GM18870 (cell line): ENCODE results near the gene EFNA5.

Source experiments
- ATAC-seq: cut with Tn5 transposase; IDR thresholded peaks from one replicate; pipeline ENCODE4 v1.9.1; 2021; ENCODE audit warnings: moderate library complexity; ENCODE audit not compliant: unreplicated experiment

Gene EFNA5

DNA sequence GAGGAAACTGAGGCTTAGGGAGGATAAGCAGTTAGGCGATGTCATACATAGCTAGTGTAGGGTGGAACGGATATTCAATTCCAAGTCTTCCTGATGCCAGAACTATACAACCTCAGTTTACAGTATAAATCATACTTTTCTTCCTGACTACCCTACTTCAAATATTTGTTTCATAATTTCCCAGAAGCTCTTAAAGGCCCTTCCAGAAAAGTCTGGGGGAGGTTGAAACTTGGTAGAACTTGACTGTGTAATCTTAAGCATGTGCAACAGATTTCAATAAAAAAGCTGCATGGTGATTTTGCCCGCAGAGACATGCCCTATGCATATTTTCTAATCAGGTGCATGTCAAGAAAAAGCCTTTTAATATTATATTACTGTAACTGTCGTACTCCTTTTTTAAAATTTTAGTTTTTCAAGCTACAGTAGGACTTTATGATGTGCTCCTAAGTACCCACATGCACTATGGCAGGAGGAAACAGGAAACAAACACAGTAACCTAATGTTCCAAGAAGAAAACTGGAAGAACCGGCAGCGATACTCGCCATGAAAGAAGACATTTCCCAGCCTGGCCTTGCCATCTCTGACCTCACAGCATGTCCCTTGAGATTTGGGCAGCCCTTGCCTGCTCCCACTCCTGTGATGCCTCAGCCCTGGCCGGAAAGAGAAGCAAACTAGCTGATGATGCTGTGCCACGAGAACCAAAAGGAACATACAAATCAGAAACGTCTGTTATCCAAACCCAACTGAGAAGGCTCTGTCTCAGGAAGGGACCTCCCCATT, 266.0 kb downstream of the EFNA5 start:
- no peak for ATAC-seq

DNA sequence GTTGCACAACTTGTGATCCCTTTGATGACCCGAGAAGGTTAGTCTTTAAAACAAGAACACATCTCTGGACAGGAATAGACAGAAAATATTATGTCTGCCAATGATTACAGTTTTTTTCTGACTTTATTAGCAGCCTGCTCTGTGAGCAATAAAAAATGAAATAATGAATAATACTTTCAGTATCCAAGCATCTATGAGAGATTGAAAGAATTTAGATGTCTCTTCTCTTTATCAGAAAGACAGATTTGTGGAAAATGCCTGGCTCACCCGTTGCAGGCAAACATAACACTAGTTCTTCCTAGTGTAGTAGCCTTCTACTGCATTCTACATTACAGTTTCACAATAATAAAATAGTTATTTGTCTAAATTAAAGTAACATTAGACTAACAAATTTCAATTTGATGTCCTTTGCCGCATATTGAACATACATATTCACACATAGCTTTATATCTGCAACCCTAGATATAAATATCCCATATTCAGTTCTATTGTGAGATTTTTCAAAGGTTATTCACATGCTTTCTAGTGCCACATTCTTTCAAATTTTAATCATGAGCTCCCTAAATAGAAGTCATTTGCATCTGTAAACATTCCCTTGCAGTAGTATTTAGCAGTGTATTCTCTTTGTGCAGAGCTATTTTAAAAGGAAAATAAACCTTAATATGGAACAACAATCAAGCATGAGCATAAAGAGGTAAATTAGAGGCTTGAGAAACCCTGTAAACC, 267.3 kb downstream of the EFNA5 start:
- ATAC-seq = no peak

DNA sequence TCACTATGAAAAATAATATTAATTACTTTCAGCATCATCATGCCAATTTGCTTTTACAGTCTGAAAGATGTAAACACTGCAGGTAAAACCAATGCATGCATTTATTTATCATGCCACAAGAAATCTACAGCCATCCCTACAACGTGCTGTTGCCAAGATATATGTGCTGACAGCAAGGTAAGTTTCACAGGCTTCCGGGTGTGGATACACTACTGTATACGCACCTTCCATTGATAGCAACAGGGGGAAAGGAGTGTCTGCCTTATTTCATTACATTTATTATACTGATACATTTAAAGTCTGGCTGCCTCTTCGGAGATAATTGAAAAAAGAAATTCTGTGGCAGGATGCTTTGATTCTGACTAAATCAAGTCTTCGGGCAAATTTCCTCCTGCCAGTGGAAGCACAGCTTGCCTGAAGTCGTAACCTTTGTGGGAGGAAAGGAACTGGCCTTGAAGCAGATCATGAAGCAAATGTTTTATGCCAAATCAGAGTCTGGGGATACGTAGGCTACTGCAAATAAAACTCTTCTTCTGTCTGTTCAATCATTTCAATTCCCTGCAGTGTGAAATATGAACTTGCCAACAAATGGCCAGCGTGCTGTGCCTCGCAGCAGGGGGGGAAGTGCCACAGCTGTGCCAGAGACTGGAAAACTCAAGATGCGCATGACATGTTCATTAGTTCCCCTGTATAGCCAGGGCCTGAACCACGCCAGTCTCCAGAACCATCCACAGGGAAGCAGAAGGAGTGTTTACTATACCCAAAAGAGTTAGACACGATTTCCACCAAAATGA, 268.1 kb downstream of the EFNA5 start:
- no peak for ATAC-seq

DNA sequence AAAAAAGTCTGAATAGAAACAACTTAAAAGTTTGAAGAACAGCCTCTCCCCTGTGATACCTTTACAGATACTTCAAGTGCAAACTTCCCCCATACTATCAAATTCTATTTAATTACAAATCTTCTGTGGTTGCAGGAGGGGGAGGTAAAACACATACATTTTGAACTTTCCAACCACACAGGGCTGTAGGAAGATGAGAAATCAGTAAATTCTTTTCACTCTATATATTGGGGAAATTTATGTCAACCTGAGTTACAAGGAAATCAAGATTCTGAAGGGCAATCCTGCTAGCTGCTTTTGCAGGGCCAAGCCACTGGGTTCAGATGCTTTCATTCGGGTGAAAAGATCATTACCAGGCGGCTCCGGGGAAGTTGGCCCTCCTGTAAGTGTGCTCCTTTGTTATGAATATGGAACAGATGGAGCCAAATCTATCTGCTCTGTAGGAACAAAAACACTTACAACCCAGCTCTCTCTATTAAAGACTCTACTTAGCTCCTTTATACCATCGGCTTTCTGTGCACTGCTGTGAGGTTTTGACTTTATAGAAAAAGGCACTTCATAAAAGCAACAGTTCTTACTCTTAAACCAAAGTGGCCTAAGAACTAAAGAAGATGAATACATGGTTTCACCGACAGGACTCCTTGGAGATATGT, 269.1 kb downstream of the EFNA5 start:
- no peak for ATAC-seq

DNA sequence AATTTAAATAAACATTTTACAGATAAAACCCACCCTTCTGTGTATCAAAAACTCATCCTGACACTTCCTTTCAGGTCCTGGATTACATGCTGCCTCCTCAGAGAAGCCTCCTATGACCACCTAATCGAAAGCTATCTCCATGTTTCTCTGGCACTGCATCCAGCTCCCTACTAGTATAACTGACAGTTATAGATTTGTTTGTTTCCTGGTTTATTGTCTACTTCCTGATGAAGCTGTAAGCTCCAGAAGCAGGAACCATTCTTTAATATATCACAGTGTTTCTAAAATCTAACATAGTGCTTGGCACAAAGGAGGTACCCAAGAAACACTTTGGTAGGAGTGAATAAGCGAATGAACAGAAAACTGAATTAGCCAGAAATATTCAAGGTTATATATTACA, 270.4 kb downstream of the EFNA5 start:
- no peak for ATAC-seq

DNA sequence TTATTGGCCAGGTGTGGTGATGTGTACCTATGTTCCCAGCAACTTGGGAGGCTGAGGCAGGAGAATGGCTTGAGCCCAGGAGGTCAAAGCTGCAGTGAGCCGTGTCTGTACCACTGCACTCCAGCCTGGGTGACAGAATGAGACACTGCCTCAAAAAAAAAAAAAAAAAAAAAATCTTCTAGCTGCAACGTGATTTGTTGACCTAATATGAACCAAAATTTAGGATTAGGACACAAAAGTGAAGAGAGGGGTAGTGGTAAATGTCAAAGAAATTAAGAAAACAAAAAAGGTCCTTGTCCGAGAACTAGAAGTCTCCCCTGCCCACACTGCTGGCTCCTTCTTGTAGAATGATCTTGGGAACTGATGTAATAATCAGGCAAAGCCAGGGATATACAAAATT, 272.0 kb downstream of the EFNA5 start:
- no peak for ATAC-seq

DNA sequence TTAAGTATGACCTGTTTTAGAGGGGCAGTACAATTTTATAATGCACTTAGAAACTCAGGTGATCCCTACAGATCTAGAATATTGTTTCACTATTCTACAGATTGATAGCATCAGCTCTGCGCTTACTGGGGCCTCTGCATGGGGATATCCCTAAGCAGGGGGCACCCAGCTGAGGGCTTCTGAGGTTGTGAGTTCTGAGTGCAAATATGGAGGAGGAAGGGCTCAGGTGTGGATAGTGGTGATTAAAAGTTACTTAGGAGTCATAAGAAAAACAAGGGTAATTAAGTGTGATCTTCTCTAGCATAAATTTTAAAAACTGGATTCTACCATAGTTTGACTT, 274.4 kb downstream of the EFNA5 start:
- peak; percentile 32 for ATAC-seq

DNA sequence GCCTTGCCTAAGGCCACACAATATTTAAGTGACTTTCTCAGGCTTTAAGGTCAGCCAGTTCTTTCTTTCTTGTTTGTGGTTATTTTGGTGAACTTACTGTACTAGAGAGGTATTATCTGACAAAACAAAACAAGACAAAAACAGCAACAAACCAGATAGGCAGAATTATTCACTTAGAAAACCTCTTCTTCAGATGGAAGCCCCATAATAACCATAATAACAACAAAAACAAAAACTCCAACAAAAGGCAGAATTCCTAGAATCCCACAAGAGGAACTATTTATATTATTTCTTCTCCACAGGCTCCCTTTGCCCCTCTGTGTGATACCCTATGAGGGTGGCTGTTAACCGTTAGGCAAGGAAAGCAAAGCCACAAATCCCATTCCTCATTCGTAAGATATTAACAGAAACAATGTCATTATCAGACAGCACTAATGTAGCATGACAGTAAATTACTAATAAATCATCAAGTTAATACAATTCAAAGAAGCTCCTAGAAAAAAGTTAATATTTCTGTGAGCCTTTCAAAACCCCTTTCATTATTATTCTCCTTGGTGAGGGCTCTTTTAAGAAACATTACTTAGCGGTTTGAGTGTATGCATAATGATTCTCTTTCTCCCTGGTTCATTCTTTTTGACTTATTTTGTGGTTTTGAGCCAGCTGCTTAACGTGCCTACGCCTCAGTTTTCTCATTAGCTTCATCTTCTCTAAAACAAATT, 274.9 kb downstream of the EFNA5 start:
- peak; percentile 94 for ATAC-seq

DNA sequence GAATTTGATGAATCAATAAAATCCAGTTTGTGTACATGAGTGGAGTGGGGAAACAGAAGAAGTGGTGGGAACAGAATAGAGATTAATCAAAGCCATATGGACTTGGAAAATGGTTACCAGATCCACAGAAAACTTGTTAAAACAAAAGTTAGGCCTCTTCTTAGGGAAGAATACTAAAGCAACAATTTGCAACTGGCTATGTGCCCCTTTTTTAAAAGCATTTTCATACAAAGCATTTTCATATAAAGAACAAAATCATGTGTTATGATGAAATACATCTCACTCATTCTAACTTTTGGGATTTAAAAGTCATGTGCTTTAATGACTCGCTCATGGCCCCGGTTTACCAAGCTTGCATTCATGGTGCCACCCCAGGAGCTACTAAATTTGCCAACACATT, 276.9 kb downstream of the EFNA5 start:
- ATAC-seq = no peak

DNA sequence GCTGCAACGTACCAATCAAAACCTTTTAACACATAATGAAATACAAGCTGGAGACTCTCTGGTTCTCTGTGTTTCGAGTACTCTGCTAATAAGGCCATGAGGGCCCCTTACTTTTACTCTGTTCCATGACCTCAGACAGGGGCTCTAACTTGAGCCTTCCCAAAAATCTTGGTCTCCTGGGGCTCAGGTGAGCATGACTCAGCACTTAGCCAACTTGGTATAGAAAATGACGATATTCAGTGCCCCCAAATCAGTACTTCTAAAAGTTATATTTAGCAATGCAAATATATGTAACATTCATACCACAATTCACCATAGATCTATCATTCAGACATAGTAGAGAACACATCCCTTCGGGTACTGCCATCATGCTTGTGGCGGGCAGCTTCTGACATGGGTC, 278.9 kb downstream of the EFNA5 start:
- ATAC-seq = no peak

DNA sequence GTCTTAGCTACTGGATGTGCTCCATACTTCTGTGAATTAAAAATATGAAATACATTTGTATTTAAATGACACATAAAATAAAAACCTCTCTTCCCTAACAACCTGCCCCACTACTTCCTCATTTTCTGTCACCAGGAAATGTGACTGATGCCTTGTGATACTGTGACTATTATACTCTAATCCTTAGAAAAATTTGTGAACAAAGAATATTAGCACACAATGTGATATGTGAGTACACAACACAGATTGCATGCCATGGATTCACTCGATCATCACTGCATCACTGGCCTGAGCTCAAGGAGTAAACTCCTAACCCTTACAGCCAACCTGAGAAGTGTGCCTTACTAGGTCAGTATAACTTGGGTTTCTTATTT, 281.0 kb downstream of the EFNA5 start:
- ATAC-seq = no peak

DNA sequence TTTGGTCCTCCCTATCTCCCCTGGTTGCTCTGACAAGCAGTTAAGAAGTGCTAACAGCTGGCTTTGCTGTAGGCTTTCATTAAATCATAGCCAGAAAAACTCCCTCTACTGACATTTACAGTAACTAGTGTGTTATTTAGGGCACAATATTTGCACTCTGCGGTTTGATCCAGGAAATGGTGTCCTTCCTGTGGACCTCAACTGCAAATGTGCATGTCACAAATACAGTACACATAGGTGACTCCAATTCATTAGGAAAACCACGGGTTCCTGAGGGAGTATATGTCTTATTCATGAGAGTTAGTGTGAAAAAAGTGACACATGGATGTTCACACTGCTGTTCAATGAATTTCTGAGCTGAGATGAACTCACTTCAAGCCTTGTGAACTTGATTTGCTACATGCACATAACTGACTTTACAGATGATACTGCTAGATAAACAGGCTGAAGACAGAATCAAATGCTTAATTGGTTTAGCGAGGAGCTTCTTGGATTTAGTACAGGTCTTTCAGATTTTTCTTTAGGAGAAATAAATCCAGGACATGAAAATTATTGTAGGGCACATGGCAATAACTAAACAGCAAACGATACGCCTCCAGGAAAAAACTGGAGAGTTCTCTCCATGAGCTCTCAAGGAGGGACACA, 281.5 kb downstream of the EFNA5 start:
- ATAC-seq = peak; percentile 80

DNA sequence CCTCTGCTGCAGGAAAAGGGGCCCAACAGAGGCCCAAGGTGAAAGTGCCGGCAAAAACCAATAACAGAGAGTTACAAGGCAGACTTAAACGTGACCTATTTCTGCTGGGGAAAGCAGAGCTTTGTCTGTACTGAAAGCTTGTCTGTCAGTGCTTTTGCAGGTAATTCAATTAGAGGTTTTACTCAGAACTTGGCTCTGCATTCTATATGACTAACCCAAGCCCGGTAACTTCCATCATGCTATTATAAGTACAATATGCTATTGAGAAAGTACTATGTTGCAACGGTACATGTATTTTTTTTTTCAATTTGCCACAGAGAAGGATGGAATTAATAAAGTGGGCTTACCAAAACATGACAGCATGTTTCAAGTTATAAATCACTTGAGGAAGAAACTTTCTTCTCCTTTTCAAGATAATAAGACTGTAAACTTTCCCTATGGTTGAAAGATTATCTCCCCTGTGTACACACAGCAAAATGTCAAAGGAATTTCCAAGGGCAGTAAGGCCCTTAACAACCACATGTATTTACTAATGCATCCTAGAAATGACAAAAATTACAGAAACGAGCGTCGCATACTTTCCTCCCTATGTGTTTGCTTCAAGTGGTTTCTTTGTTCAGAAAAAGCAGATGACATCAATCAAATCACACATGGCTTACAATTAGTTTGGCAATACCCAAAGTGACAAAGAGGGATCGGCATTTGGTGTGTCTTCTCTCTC, 282.4 kb downstream of the EFNA5 start:
- peak; percentile 57 for ATAC-seq

DNA sequence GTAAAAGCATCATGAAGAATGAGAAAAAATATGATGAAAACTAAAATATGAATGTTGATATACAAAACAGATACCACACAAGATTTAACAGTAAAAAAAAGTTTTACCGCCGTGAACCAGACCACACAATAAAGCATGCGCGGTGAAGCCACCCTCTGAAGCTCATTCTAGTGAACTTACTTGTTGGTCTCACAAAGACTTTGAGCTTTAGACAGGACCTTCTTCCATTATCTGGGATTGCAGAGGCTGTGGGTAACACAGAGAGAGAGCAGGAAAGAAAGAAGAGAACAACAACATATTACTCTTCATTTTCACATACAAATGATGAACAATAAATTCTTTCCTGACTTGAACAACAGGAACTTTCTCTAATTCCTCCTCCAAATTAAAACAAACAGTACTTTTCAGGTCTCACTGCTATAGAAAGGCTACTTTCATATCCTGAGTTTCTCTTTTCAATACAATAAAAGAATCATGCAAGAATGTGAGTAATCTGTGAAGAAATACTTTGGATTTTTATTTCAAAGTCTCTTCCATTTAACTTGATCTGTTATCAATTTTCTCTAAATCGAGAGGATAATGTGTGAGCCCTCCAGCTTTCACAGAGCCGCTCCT, 283.1 kb downstream of the EFNA5 start:
- no peak for ATAC-seq

DNA sequence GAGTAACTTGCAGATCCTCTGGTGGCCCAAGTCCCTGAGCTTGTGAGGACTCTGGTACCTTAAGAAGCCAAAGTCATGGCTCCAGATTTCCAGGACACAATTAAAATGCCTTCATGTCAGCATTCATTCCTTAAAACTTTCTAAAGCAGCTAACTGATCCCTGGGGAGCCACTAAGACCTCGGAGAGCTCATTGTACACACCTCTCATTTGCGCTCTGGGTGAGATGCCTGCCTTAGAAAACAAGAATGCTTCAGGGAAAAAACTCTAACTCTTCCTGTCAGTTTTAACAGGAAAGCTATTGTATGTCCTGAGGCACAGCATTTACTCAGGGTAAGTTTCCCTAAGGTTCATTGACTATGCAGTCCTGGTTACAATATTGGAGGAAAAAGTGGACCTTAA, 285.0 kb downstream of the EFNA5 start:
- no peak for ATAC-seq

DNA sequence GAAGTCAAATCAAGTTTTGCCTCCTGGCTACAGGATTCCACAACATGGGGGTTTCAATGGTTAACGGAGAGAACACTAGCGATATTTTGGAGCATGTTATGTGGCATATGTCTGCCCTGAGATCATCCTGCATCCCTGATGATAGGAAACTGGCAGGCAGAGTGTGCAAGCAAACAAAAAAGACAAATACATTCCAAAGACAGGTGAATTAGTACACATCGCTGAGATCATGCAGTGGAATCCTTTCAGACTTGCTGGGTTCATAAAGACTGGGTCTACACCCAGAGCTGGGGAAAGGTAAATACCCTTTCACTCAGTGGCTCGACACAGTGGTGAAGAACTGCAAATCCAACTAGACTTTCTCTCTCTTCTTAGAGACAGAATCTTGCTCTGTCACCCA, 286.5 kb downstream of the EFNA5 start:
- no peak for ATAC-seq

DNA sequence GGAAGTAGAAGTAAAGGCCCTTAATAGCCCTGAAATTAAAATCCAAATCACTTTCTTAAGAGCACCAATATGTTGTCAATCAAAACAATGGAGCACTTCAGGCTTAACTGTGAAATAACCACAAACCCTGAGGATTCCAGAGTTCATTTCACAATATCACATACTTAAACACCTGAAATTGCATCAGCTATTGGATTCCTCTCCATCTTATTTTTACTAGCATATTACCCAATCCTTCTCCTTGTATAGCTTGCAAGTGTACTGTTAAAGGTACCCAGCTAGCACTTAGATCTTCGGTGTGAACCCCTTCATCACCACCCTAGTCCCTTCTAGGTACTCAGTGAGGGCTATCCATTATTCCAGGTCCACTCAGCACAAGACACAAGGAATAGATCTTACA, 287.3 kb downstream of the EFNA5 start:
- no peak for ATAC-seq

DNA sequence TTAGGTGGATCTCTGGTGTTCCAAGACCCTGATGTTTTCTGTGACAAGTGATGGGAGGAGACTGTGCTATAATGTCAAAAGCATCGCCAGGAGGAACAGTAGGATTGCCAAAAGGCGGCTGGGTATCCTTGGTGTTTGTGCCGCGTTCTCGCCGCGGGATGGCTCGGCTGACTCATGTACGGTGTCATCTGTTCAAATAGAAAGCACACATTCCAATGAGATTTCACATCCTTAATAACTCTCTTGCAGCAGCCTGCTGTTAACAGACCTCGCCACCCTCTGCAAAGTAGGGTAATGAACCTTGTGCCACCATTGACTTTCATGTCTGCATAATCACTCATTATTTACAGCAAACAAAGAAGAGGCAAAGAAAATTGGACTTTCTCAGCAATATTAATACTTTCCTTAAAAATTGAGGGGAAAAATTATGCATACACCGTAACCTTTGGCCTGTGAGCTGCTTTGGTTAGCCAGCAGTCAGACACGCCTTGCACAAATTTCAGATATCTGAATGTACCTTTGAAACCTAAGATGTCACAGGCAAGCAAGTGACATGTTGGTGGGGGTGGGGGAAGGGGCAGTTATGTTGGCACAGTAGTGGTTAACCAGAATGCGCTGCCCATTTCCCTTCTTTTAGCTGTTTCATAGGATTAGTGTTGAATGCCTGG, 289.4 kb downstream of the EFNA5 start:
- no peak for ATAC-seq

DNA sequence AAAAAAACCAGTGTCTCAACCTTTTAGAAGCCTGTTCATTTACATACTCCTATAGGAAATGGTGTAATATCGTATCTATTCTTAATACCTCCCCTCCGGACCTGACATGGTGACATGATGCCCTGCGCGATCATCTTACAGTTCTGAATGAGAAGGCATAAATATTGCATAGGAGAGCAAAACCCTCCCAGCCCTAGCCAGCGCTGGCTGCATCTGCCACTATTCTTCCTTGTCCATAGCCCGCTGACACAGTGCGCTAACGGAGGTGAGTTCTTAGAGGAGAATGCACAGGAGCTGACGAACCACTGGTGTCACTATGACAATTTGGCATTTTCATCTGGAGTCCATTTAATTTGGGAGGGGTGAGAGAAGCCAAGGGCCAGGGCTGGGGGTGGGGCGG, 290.1 kb downstream of the EFNA5 start:
- ATAC-seq = no peak
